ENCODE data around the gene PTPRA. TPM values are rescaled to one million over a fixed set of nuclear protein-coding genes. Genes with fewer than 3 reads are reported as not detected.
"Not testable (repeated sequence)": the region's sequence is repeated elsewhere in the genome, so short reads cannot be mapped to it uniquely, and the experiment has no call there.

Gene PTPRA
- total RNA-seq, 1 donor from 2014 or later: 67.0 TPM

- peak overlapping the region; percentile 89 for H3K4me3 Mint-ChIP-seq
- no peaks in the 10 kb centered on the region for H3K27me3 Mint-ChIP-seq (ENCODE audit: low read depth)
- peaks cover 16% of the 10 kb centered on the region for H3K36me3 Mint-ChIP-seq
- H3K27ac Mint-ChIP-seq: no peak overlapping the region
- no peak for DNase-seq (ENCODE audit: low spot score in 2 of 2, unreplicated experiment in 2 of 2)
- H3K4me1 Mint-ChIP-seq: peaks cover 13% of the 10 kb centered on the region
- no peaks in the 10 kb centered on the region for H3K9me3 Mint-ChIP-seq
- TF ChIP-seq, protein P1, sequence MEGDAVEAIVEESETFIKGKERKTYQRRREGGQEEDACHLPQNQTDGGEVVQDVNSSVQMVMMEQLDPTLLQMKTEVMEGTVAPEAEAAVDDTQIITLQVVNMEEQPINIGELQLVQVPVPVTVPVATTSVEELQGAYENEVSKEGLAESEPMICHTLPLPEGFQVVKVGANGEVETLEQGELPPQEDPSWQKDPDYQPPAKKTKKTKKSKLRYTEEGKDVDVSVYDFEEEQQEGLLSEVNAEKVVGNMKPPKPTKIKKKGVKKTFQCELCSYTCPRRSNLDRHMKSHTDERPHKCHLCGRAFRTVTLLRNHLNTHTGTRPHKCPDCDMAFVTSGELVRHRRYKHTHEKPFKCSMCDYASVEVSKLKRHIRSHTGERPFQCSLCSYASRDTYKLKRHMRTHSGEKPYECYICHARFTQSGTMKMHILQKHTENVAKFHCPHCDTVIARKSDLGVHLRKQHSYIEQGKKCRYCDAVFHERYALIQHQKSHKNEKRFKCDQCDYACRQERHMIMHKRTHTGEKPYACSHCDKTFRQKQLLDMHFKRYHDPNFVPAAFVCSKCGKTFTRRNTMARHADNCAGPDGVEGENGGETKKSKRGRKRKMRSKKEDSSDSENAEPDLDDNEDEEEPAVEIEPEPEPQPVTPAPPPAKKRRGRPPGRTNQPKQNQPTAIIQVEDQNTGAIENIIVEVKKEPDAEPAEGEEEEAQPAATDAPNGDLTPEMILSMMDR (IDR thresholded peaks at IDR 0.05; ENCODE audit: unreplicated experiment): no peak
Measured at GRCh38 chr20:3047486-3048419, 174.5 kb downstream of the PTPRA start.

- TF ChIP-seq, protein P1 (IDR thresholded peaks at IDR 0.05; ENCODE audit: unreplicated experiment): no peak
- no peak overlapping the region for H3K27ac Mint-ChIP-seq
Measured at GRCh38 chr20:3051385-3052019, 178.2 kb downstream of the PTPRA start.

GRCh38 chr20:3059489-3059888, 186.2 kb downstream of the PTPRA start:
- DNase-seq (ENCODE audit: low spot score in 2 of 2, unreplicated experiment in 2 of 2): no peak
- TF ChIP-seq, protein P1 (IDR thresholded peaks at IDR 0.05; ENCODE audit: unreplicated experiment): no peak

More at GRCh38 chr20:3051385-3052019, 178.2 kb downstream of the PTPRA start:
- Mint-ChIP-seq H3K27me3 (ENCODE audit: low read depth) (no peaks in the 10 kb centered on the region), H3K4me3 (no peak overlapping the region), H3K36me3 (peaks cover 16% of the 10 kb centered on the region), H3K9me3 (no peaks in the 10 kb centered on the region), H3K4me1 (peaks cover 6% of the 10 kb centered on the region)
- no peak for DNase-seq (ENCODE audit: low spot score in 2 of 2, unreplicated experiment in 2 of 2)

GRCh38 chr20:3064119-3064518, 190.8 kb downstream of the PTPRA start:
- H3K4me3 Mint-ChIP-seq; H3K27me3 Mint-ChIP-seq (ENCODE audit: low read depth); H3K9me3 Mint-ChIP-seq; H3K36me3 Mint-ChIP-seq; H3K27ac Mint-ChIP-seq; H3K4me1 Mint-ChIP-seq; DNase-seq (ENCODE audit: low spot score in 2 of 2, unreplicated experiment in 2 of 2): not testable (repeated sequence)

More at GRCh38 chr20:3059489-3059888, 186.2 kb downstream of the PTPRA start:
- Mint-ChIP-seq H3K27me3 (ENCODE audit: low read depth) (peaks cover 1% of the 10 kb centered on the region), H3K36me3 (no peaks in the 10 kb centered on the region), H3K4me1 (no peaks in the 10 kb centered on the region), H3K4me3 (no peak overlapping the region), H3K9me3 (no peaks in the 10 kb centered on the region), H3K27ac (no peak overlapping the region)

GRCh38 chr20:3067139-3068014, 194.1 kb downstream of the PTPRA start:
- Mint-ChIP-seq H3K4me3 (no peak overlapping the region), H3K4me1 (peaks cover 2% of the 10 kb centered on the region), H3K27me3 (ENCODE audit: low read depth) (peaks cover 25% of the 10 kb centered on the region), H3K27ac (no peak overlapping the region), H3K36me3 (no peaks in the 10 kb centered on the region), H3K9me3 (no peaks in the 10 kb centered on the region)
- TF ChIP-seq, protein P1 (IDR thresholded peaks at IDR 0.05; ENCODE audit: unreplicated experiment): no peak
- no peak for DNase-seq (ENCODE audit: low spot score in 2 of 2, unreplicated experiment in 2 of 2)

Measured in mesothelial cell of epicardium (in vitro differentiated cells).